K562 (cell line): ENCODE data around the gene NSF.

Experiments used
- ARHGAP35 ChIP-seq: fragments of 450-650 bp; IDR thresholded peaks from 2 replicates; pipeline ENCODE4 v1.6.1; 2018; ENCODE audit not compliant: partially characterized antibody
- ATF1 ChIP-seq, 2 experiments: fragments of 450-650 bp in 1 of 2; IDR thresholded peaks; 2 replicates each; pipeline ENCODE4 v1.6.1; 2016; ENCODE audit warnings: missing compliant biosample characterization in 1 of 2, missing genetic modification characterization in 1 of 2
- CCAR2 ChIP-seq: fragments of 200-400 bp; formaldehyde crosslinking; IDR thresholded peaks from 2 replicates; pipeline ENCODE4 v1.6.1; 2017; ENCODE audit warnings: mild to moderate bottlenecking, low read depth, low read length
- SMARCC2 ChIP-seq: fragments of 450-650 bp; IDR thresholded peaks from 2 replicates; pipeline ENCODE4 v1.6.1; 2017; ENCODE audit warnings: antibody characterized with exemption, moderate library complexity, mild to moderate bottlenecking, low read depth
- TARDBP ChIP-seq: fragments of 450-650 bp; IDR thresholded peaks from 2 replicates; pipeline ENCODE4 v1.6.1; 2016
- ZNF766 ChIP-seq: fragments of 200-800 bp; sonication (Bioruptor generic); conservative IDR thresholded peaks from 2 replicates; pipeline ENCODE4 v1.6.1; 2016; ENCODE audit warnings: missing genetic modification characterization, missing compliant biosample characterization
- TF ChIP-seq, protein P1 (sequence below): sonication (generic); formaldehyde crosslinking; IDR thresholded peaks from 2 replicates; pipeline ENCODE4 v1.8.1; 2022; ENCODE audit warnings: missing genetic modification reagents
- TF ChIP-seq, protein P2 (sequence below): fragments of 250-450 bp; sonication (Bioruptor Pico); IDR thresholded peaks from 2 replicates; pipeline ENCODE4 v1.5.0; 2022; ENCODE audit warnings: mild to moderate bottlenecking
- TF ChIP-seq, protein P3 (sequence below): sonication (generic); formaldehyde crosslinking; IDR thresholded peaks from 2 replicates; pipeline ENCODE4 v1.5.0; 2020; ENCODE audit warnings: missing genetic modification reagents
- TF ChIP-seq, protein P4 (sequence below), 2 experiments: fragments of 450-650 bp in 1 of 2; IDR thresholded peaks; 2 replicates each; pipeline ENCODE4 v1.6.1; 2011 to 2017; ENCODE audit warnings: low read depth in 2 of 2, antibody characterized with exemption in 1 of 2, borderline replicate concordance in 1 of 2, low read length in 1 of 2, mild to moderate bottlenecking in 1 of 2, mixed read lengths in 1 of 2; ENCODE audit not compliant: control insufficient read depth in 1 of 2
- TF ChIP-seq, protein P5 (sequence below), 3 experiments: IDR thresholded peaks in 2 of 3; conservative IDR thresholded peaks in 1 of 3; 2 replicates each; pipeline ENCODE4 v1.5.1; 2011 to 2012; ENCODE audit warnings: low read length in 3 of 3, mild to moderate bottlenecking in 3 of 3, control low read depth in 2 of 3, improper control_type of control experiment in 1 of 3, inconsistent platforms in 1 of 3, low read depth in 1 of 3, mixed read lengths in 1 of 3, moderate library complexity in 1 of 3; ENCODE audit not compliant: insufficient read depth in 2 of 3

DNA sequence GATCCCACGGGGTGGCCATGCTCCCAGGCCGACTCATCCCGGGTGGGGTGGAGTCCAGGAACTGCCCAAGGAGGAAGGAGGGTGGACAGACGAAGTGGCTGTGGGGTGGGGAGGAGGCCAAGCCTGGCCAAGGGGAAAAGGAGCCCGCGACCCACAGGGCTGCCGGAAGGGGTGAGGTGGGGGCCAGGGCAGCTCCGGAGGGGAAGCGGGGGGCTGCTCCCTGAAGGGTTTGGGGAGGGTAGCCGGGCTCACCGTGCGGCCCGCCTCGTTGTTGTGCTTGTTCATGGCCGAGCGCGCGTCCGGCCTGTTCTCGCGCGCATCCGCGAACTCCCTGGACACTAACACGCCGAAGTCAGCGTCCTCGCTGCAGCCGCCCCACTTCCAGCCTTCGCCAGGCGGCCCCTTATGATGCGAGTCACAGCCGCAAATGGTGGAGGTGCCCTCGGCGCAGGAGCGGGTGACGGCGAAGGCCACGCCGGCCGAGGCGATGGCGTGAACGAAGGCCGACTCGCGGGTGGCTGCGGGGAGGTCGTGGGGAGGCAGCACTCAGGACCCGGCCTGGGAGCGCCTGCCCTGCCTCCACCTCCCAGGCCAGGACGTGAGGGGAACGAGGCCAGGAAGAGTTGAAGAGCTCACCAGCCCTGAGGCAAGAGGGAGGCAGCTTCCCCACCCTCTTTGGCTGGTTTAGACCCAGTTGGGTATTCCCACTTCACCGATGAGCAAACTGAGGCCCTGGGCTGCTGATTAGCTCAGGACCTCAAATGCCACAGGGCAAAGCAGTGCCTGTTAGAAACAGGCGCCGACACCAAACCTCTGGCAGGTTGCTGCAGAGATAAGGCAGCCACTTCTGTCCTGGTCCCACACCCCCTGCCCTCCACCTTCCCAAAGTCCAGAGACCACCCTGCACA lies 179.3 kb downstream of the NSF start:
- TF ChIP-seq ATF1 (CRISPR knock-in tag; IDR thresholded peaks at IDR 0.05) (no peak), ATF1 (tag; IDR thresholded peaks at IDR 0.05) (no peak), ARHGAP35 (no peak), SMARCC2 (no peak), CCAR2 (no peak), TARDBP (no peak), ZNF766 (CRISPR knock-in tag) (no peak)
- TF ChIP-seq, protein P1, sequence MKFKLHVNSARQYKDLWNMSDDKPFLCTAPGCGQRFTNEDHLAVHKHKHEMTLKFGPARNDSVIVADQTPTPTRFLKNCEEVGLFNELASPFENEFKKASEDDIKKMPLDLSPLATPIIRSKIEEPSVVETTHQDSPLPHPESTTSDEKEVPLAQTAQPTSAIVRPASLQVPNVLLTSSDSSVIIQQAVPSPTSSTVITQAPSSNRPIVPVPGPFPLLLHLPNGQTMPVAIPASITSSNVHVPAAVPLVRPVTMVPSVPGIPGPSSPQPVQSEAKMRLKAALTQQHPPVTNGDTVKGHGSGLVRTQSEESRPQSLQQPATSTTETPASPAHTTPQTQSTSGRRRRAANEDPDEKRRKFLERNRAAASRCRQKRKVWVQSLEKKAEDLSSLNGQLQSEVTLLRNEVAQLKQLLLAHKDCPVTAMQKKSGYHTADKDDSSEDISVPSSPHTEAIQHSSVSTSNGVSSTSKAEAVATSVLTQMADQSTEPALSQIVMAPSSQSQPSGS (CRISPR knock-in tag) = no peak
- TF ChIP-seq, protein P2, sequence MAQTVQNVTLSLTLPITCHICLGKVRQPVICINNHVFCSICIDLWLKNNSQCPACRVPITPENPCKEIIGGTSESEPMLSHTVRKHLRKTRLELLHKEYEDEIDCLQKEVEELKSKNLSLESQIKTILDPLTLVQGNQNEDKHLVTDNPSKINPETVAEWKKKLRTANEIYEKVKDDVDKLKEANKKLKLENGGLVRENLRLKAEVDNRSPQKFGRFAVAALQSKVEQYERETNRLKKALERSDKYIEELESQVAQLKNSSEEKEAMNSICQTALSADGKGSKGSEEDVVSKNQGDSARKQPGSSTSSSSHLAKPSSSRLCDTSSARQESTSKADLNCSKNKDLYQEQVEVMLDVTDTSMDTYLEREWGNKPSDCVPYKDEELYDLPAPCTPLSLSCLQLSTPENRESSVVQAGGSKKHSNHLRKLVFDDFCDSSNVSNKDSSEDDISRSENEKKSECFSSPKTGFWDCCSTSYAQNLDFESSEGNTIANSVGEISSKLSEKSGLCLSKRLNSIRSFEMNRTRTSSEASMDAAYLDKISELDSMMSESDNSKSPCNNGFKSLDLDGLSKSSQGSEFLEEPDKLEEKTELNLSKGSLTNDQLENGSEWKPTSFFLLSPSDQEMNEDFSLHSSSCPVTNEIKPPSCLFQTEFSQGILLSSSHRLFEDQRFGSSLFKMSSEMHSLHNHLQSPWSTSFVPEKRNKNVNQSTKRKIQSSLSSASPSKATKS (CRISPR knock-in tag) = no peak
- TF ChIP-seq, protein P3, sequence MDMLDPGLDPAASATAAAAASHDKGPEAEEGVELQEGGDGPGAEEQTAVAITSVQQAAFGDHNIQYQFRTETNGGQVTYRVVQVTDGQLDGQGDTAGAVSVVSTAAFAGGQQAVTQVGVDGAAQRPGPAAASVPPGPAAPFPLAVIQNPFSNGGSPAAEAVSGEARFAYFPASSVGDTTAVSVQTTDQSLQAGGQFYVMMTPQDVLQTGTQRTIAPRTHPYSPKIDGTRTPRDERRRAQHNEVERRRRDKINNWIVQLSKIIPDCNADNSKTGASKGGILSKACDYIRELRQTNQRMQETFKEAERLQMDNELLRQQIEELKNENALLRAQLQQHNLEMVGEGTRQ (CRISPR knock-in tag) = no peak
- TF ChIP-seq, protein P4, sequence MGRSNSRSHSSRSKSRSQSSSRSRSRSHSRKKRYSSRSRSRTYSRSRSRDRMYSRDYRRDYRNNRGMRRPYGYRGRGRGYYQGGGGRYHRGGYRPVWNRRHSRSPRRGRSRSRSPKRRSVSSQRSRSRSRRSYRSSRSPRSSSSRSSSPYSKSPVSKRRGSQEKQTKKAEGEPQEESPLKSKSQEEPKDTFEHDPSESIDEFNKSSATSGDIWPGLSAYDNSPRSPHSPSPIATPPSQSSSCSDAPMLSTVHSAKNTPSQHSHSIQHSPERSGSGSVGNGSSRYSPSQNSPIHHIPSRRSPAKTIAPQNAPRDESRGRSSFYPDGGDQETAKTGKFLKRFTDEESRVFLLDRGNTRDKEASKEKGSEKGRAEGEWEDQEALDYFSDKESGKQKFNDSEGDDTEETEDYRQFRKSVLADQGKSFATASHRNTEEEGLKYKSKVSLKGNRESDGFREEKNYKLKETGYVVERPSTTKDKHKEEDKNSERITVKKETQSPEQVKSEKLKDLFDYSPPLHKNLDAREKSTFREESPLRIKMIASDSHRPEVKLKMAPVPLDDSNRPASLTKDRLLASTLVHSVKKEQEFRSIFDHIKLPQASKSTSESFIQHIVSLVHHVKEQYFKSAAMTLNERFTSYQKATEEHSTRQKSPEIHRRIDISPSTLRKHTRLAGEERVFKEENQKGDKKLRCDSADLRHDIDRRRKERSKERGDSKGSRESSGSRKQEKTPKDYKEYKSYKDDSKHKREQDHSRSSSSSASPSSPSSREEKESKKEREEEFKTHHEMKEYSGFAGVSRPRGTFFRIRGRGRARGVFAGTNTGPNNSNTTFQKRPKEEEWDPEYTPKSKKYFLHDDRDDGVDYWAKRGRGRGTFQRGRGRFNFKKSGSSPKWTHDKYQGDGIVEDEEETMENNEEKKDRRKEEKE (IDR thresholded peaks at IDR 0.05; ENCODE audit: borderline replicate concordance in 1 of 2, control insufficient read depth in 1 of 2, low read depth in 2 of 2, low read length in 1 of 2) = no peak
- TF ChIP-seq, protein P5, sequence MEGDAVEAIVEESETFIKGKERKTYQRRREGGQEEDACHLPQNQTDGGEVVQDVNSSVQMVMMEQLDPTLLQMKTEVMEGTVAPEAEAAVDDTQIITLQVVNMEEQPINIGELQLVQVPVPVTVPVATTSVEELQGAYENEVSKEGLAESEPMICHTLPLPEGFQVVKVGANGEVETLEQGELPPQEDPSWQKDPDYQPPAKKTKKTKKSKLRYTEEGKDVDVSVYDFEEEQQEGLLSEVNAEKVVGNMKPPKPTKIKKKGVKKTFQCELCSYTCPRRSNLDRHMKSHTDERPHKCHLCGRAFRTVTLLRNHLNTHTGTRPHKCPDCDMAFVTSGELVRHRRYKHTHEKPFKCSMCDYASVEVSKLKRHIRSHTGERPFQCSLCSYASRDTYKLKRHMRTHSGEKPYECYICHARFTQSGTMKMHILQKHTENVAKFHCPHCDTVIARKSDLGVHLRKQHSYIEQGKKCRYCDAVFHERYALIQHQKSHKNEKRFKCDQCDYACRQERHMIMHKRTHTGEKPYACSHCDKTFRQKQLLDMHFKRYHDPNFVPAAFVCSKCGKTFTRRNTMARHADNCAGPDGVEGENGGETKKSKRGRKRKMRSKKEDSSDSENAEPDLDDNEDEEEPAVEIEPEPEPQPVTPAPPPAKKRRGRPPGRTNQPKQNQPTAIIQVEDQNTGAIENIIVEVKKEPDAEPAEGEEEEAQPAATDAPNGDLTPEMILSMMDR (IDR thresholded peaks at IDR 0.05 in 2 of 3, conservative IDR thresholded peaks at IDR 0.05 in 1 of 3; ENCODE audit: insufficient read depth in 2 of 3, low read depth in 1 of 3, low read length in 3 of 3) = no peak
